ENCODE data around the gene ITGB6.

DNA sequence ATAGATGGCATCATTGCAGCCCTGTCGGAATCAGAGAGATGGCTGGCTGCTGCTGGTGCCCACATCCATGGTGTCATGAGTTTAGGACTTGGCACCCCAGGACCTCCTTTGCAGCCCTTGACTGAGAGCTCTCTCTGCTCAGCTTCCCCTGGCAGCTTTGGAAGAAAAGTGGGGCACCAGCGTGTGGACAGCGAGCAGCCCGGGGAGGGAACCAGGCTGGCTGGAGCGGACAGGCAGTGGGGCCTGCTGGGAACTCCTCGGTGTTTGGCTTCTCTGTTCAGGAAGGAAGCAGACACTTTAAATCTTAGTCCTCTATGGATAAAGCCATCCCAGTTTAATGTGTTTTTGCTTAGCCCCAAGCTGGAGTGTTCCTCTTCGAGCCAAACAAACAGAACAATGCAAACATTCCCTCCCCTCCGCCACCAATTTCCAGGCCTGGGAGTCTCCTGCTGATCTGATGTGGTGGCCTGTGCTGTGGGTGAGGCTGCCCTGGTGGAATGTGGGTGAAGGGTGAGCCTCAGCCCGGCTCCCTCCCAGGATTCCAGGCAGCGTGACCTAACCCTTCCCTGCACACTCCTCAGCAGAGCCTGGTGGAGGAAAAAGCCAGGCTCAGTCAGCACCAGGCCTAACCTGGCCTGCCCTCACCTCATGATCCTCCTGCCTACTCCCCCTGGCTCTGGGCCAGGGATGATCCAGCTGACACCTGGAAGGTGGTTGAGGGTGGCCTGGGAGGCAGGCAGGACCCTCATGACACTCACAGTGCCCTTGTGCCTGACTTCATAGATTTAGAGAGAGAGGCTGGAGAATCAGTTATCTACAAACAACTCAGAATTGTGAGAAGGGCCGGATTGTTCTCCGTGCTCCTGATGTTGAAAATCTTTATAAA, 21.6 kb upstream of the ITGB6 start:
- TF ChIP-seq, protein P1, sequence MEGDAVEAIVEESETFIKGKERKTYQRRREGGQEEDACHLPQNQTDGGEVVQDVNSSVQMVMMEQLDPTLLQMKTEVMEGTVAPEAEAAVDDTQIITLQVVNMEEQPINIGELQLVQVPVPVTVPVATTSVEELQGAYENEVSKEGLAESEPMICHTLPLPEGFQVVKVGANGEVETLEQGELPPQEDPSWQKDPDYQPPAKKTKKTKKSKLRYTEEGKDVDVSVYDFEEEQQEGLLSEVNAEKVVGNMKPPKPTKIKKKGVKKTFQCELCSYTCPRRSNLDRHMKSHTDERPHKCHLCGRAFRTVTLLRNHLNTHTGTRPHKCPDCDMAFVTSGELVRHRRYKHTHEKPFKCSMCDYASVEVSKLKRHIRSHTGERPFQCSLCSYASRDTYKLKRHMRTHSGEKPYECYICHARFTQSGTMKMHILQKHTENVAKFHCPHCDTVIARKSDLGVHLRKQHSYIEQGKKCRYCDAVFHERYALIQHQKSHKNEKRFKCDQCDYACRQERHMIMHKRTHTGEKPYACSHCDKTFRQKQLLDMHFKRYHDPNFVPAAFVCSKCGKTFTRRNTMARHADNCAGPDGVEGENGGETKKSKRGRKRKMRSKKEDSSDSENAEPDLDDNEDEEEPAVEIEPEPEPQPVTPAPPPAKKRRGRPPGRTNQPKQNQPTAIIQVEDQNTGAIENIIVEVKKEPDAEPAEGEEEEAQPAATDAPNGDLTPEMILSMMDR (IDR thresholded peaks at IDR 0.05): no peak
- TF ChIP-seq POLR2A (IDR thresholded peaks at IDR 0.05): no peak

Measured in vagina (tissue), 2 donors.